Ovary (tissue), 9 donors: ENCODE results near the gene NEUROG2. TPM values are rescaled to one million over a fixed set of nuclear protein-coding genes. Genes with fewer than 3 reads are reported as not detected.
"Not testable (repeated sequence)": the region's sequence is repeated elsewhere in the genome, so short reads cannot be mapped to it uniquely, and the experiment has no call there.

Source experiments
- DNase-seq, 5 donors: peaks; one replicate each; pipeline ENCODE4 v3.0.0-alpha.2; 2019 to 2020
- H3K27ac ChIP-seq, 2 donors: fragments of 200-600 bp; one replicate each; pipeline versions ENCODE4 v1.5.1 to v1.8.0; 2019 to 2022
- H3K27me3 ChIP-seq: fragments of 200-600 bp; one replicate; pipeline ENCODE4 v1.8.0; 2022
- H3K36me3 ChIP-seq: fragments of 200-600 bp; sonication (generic); one replicate; pipeline ENCODE4 v1.5.1; 2019
- H3K4me1 ChIP-seq: one replicate; pipeline ENCODE4 v1.8.1; 2013; ENCODE audit warnings: mild to moderate bottlenecking, moderate library complexity; ENCODE audit not compliant: insufficient read depth
- H3K4me3 ChIP-seq: fragments of 200-600 bp; sonication (generic); one replicate; pipeline ENCODE4 v1.5.1; 2017
- H3K9me3 ChIP-seq, 2 donors: fragments of 200-600 bp in 1 of 2; sonication (generic) in 1 of 2; one replicate each; pipeline versions ENCODE4 v1.5.1 to v1.8.1; 2013 to 2019; ENCODE audit warnings: mild to moderate bottlenecking in 1 of 2, moderate library complexity in 1 of 2
- CTCF ChIP-seq, 3 donors: fragments of 450-650 bp in 2 of 3; fragments of 200-600 bp in 1 of 3; IDR thresholded peaks; one replicate each; pipeline versions ENCODE4 v1.5.1 to v1.8.0; 2016 to 2022; ENCODE audit warnings: antibody characterized with exemption in 3 of 3, mild to moderate bottlenecking in 1 of 3
- EP300 ChIP-seq: sonication (generic); formaldehyde crosslinking; IDR thresholded peaks from one replicate; pipeline ENCODE4 v1.6.1; 2017; ENCODE audit warnings: antibody characterized with exemption
- POLR2A ChIP-seq: fragments of 450-650 bp; IDR thresholded peaks from one replicate; pipeline ENCODE4 v1.6.1; 2017; ENCODE audit warnings: antibody characterized with exemption, mild to moderate bottlenecking, moderate library complexity
- WGBS, 3 donors: extraction: QIAGEN DNeasy Blood & Tissue Kit in 1 of 3; methylation state at CpG; one replicate each; pipeline versions ENCODE4 v1.1.5 to v1.1.7; 2013 to 2017; 5-methylcytosine and 5-hydroxymethylcytosine counted together
- intact Hi-C, 4 donors: fragments of 100-400 bp; cut with DNase I; formaldehyde crosslinking; loops; one replicate each; pipeline versions ENCODE4 v1.11.0 to v1.15.1; 2022 to 2023
- polyA plus RNA-seq, 2 donors: library from polyadenylated mRNA; stranded (reverse); fragments of 200-250 nt in 1 of 2; fragments of 350-450 nt in 1 of 2; fragmentation: Illumina TruSeq in 1 of 2; extraction: RNeasy Lipid Tissue Mini Kit (QIAGEN cat#74804) in 1 of 2; gene quantifications; one replicate each; pipeline ENCODE4 v1.2.3, GENCODE V29; 2013 to 2014
- total RNA-seq, 7 donors: library from RNA; depleted of rRNA in 2 of 7; stranded (reverse); fragments of >200 nt in 2 of 7; fragmentation: NEBNext Ultra II Directional in 3 of 7; extraction: Animal tissue kit (Norgen Biotek cat#: 25700) in 3 of 7; gene quantifications; one replicate each; pipeline versions ENCODE4 v1.1.0 to v1.2.4, GENCODE V29; 2016 to 2023
- donor health status: DM: no; HTN: no; CAD: no; lungs with moderate emphysema.
- donor health status: DM: no; HTN: no; CAD: no.
- donor health status: Bipolar disorder and iron deficiency.
- donor health status: DM: yes; HTN: yes; CAD: no.
- donor health status: DM: no; HTN: no; CAD: no.
- donor health status: DM: yes; HTN: yes; CAD: no.

The NEUROG2 gene
- total and polyA plus RNA-seq, 9 donors, result not detected

GRCh38 chr4:112508356-112508755 is 7.6 kb downstream of the NEUROG2 start:
- Histone ChIP-seq H3K4me1 (peaks cover 10% of the 10 kb centered on the region), H3K9me3 (no peaks in the 10 kb centered on the region), H3K4me3 (no peak overlapping the region), H3K36me3 (no peaks in the 10 kb centered on the region), H3K27ac (no peak overlapping the region), H3K27me3 (no peaks in the 10 kb centered on the region)
- WGBS, 3 donors, result 4 to 5% (median 5%) methylated on average over 6 of the region's 6 CpGs
- intact Hi-C loops, result no loop called here
- TF ChIP-seq POLR2A (no peak), EP300 (no peak), CTCF (IDR thresholded peaks at IDR 0.05) (no peak)
- DNase-seq, result no peak

- no peak overlapping the region for H3K27ac ChIP-seq
- intact Hi-C loops, result no loop called here
- TF ChIP-seq EP300 (no peak), POLR2A (no peak), CTCF (IDR thresholded peaks at IDR 0.05) (no peak)
- 79 to 85% (median 83%) methylated on average over 4 of the region's 4 CpGs for WGBS, 3 donors
- no peaks in the 10 kb centered on the region for H3K9me3 ChIP-seq
- H3K4me3 ChIP-seq, result no peak overlapping the region
- H3K36me3 ChIP-seq, result no peaks in the 10 kb centered on the region
- peaks cover 7% of the 10 kb centered on the region for H3K4me1 ChIP-seq
- H3K27me3 ChIP-seq, result no peaks in the 10 kb centered on the region
- DNase-seq, result no peak
Measured at GRCh38 chr4:112504807-112505206, 11.2 kb downstream of the NEUROG2 start.

- TF ChIP-seq CTCF (IDR thresholded peaks at IDR 0.05), result no peak
- TF ChIP-seq EP300, result no peak
- TF ChIP-seq POLR2A, result no peak
- no peaks in the 10 kb centered on the region for H3K9me3 ChIP-seq
- no peak overlapping the region for H3K27ac ChIP-seq
- no peak for DNase-seq
- H3K27me3 ChIP-seq, result no peaks in the 10 kb centered on the region
- WGBS, 3 donors, result 65 to 68% (median 65%) methylated on average over 5 of the region's 5 CpGs
- intact Hi-C loops, result no loop called here
- H3K4me1 ChIP-seq, result no peaks in the 10 kb centered on the region
- no peak overlapping the region for H3K4me3 ChIP-seq
- no peaks in the 10 kb centered on the region for H3K36me3 ChIP-seq
Measured at GRCh38 chr4:112502871-112503270, 13.1 kb downstream of the NEUROG2 start.

GRCh38 chr4:112492321-112492720 is 23.7 kb downstream of the NEUROG2 start:
- Histone ChIP-seq H3K4me3 (no peak overlapping the region), H3K27ac (no peak overlapping the region), H3K9me3 (no peaks in the 10 kb centered on the region), H3K4me1 (no peaks in the 10 kb centered on the region), H3K27me3 (no peaks in the 10 kb centered on the region), H3K36me3 (no peaks in the 10 kb centered on the region)
- DNase-seq, result no peak
- intact Hi-C loops, result no loop called here
- 85 to 86% (median 85%) methylated on average over 7 of the region's 7 CpGs for WGBS, 3 donors
- TF ChIP-seq EP300 (no peak), POLR2A (no peak), CTCF (IDR thresholded peaks at IDR 0.05) (no peak)

- H3K9me3 ChIP-seq, H3K36me3 ChIP-seq, H3K4me3 ChIP-seq, H3K27ac ChIP-seq, DNase-seq, H3K4me1 ChIP-seq, H3K27me3 ChIP-seq, intact Hi-C loops: not testable (repeated sequence)
- 86 to 90% (median 86%) methylated on average over 3 of the region's 3 CpGs for WGBS, 3 donors
Measured at GRCh38 chr4:112490808-112491207, 25.2 kb downstream of the NEUROG2 start.
